Loucy (cell line): ENCODE results near the gene GABBR2.

ENCODE experiments used
- EZH2phosphoT487 ChIP-seq: fragments of 200-600 bp; IDR thresholded peaks from 2 replicates; pipeline ENCODE4 v1.6.1; 2018; ENCODE audit warnings: antibody characterized with exemption, mild to moderate bottlenecking, moderate library complexity, borderline replicate concordance
- TF ChIP-seq, protein P1 (sequence below): fragments of 200-600 bp; sonication (generic); conservative IDR thresholded peaks from 2 replicates; pipeline ENCODE4 v1.5.1; 2014; ENCODE audit warnings: mild to moderate bottlenecking, antibody characterized with exemption, low read length

DNA sequence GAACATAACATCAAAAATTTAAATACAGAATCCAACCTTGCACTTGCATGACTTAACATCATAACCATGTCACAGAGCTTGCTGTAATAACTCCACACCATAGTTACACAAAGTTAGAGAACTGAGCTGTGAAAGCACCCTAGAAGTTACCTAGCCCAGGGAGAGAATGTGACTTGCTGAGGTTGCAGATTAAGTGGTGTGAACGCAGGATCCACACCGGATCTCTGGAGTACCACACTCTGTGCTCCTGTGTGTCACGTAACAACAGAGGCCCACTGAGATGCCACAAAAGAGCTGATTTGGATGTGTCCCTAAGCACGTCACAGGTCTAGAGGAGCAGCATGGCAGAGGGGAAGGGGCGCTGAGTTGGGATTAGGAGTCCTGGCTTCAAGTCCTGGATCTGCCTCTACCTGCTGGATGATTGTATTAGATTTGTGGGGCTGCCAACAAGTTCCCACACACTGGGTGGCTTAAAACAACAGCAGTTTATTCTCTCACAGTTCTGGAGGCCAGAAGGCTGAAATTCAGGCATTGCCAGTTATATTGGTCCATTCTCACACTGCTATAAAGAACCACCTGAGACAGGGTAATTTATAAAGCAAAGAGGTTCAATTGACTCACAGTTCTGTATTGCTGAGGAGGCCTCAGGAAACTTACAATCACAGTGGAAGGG, 240.0 kb downstream of the GABBR2 start:
- TF ChIP-seq, protein P1, sequence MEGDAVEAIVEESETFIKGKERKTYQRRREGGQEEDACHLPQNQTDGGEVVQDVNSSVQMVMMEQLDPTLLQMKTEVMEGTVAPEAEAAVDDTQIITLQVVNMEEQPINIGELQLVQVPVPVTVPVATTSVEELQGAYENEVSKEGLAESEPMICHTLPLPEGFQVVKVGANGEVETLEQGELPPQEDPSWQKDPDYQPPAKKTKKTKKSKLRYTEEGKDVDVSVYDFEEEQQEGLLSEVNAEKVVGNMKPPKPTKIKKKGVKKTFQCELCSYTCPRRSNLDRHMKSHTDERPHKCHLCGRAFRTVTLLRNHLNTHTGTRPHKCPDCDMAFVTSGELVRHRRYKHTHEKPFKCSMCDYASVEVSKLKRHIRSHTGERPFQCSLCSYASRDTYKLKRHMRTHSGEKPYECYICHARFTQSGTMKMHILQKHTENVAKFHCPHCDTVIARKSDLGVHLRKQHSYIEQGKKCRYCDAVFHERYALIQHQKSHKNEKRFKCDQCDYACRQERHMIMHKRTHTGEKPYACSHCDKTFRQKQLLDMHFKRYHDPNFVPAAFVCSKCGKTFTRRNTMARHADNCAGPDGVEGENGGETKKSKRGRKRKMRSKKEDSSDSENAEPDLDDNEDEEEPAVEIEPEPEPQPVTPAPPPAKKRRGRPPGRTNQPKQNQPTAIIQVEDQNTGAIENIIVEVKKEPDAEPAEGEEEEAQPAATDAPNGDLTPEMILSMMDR: no peak
- TF ChIP-seq EZH2phosphoT487: no peak
